HG02981 (cell line): ENCODE data around the gene CSN2.

Experiments used
- ATAC-seq: cut with Tn5 transposase; IDR thresholded peaks from one replicate; pipeline ENCODE4 v1.9.1; 2021; ENCODE audit warnings: mild to moderate bottlenecking, moderate library complexity; ENCODE audit not compliant: unreplicated experiment

Gene CSN2

GRCh38 chr4:69907151-69907550, 58.4 kb downstream of the CSN2 start:
- no peak for ATAC-seq
